22Rv1 (cell line): ENCODE data around the gene HEXA.

Experiments
- ZFX ChIP-seq: fragments of 450-650 bp; IDR thresholded peaks from 2 replicates; pipeline ENCODE4 v1.6.1; 2017; ENCODE audit warnings: antibody characterized with exemption, borderline replicate concordance
- TF ChIP-seq, protein P1 (sequence below): fragments of 450-650 bp; IDR thresholded peaks from 2 replicates; pipeline ENCODE4 v1.5.1; 2017; ENCODE audit warnings: mild to moderate bottlenecking

DNA sequence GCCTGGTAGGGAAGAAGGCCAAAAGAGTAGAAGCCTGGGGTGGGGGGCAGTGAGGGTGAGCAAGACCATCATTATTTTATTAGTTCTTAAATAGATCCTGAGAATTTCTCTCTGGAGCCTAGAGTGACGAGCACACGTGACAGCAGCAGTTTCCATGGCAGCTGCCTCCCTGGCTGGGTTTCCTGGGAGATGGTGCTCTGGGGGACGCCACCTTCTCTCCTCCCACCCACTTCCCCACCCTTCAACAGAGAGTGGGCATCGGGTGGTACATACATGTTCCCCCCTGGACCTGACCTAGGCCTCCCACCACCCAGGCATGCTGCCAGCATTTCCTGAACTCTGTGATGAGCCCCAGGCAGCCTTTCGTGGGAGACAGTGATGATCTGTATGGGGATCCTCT, 68.8 kb downstream of the HEXA start:
- TF ChIP-seq, protein P1, sequence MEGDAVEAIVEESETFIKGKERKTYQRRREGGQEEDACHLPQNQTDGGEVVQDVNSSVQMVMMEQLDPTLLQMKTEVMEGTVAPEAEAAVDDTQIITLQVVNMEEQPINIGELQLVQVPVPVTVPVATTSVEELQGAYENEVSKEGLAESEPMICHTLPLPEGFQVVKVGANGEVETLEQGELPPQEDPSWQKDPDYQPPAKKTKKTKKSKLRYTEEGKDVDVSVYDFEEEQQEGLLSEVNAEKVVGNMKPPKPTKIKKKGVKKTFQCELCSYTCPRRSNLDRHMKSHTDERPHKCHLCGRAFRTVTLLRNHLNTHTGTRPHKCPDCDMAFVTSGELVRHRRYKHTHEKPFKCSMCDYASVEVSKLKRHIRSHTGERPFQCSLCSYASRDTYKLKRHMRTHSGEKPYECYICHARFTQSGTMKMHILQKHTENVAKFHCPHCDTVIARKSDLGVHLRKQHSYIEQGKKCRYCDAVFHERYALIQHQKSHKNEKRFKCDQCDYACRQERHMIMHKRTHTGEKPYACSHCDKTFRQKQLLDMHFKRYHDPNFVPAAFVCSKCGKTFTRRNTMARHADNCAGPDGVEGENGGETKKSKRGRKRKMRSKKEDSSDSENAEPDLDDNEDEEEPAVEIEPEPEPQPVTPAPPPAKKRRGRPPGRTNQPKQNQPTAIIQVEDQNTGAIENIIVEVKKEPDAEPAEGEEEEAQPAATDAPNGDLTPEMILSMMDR: no peak
- TF ChIP-seq ZFX: no peak
